ENCODE results near the gene TRIM41.
"Not testable (repeated sequence)": the region's sequence is repeated elsewhere in the genome, so short reads cannot be mapped to it uniquely, and the experiment has no call there.

GRCh38 chr5:181283841-181284755 is 61.0 kb downstream of the TRIM41 start:
- TF ChIP-seq KLF6 (CRISPR knock-in tag; IDR thresholded peaks at IDR 0.05; ENCODE audit: borderline replicate concordance); BCOR (IDR thresholded peaks at IDR 0.05); RAD21 (CRISPR knock-in tag; conservative IDR thresholded peaks at IDR 0.05 in 1 of 2, IDR thresholded peaks at IDR 0.05 in 1 of 2): not testable (repeated sequence)
- TF ChIP-seq, protein P1, sequence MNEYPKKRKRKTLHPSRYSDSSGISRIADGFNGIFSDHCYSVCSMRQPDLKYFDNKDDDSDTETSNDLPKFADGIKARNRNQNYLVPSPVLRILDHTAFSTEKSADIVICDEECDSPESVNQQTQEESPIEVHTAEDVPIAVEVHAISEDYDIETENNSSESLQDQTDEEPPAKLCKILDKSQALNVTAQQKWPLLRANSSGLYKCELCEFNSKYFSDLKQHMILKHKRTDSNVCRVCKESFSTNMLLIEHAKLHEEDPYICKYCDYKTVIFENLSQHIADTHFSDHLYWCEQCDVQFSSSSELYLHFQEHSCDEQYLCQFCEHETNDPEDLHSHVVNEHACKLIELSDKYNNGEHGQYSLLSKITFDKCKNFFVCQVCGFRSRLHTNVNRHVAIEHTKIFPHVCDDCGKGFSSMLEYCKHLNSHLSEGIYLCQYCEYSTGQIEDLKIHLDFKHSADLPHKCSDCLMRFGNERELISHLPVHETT (CRISPR knock-in tag; conservative IDR thresholded peaks at IDR 0.05 in 1 of 2, IDR thresholded peaks at IDR 0.05 in 1 of 2), result not testable (repeated sequence)

All from K562 (cell line).